ENCODE measurements around the gene IFNL1. TPM values are rescaled to one million over a fixed set of nuclear protein-coding genes. Genes with fewer than 3 reads are reported as not detected.

Gene IFNL1
- total and polyA plus RNA-seq, 2 donors (not counting 1 experiment from before 2014, with no cell fraction given), result not detected

- H3K27me3 Mint-ChIP-seq, result peaks cover 15% of the 10 kb centered on the region
- H3K27ac ChIP-seq (ENCODE audit: low read length in 2 of 2), result no peak overlapping the region
- H3K27me3 ChIP-seq (replicated peaks in 1 of 4; ENCODE audit: control extremely low read depth in 1 of 4, control insufficient read depth in 3 of 4, insufficient read depth in 4 of 4, low read length in 3 of 4), result no peaks in the 10 kb centered on the region
- ChIA-PET POLR2A (interaction anchor here (0.8 kb wide), 1 partner anchor 207 kb away, joined by 4 read pairs; no protein-coding TSS in a partner anchor), CTCF (no interaction called here)
- ATAC-seq (ENCODE audit: low read depth) (no peak), DNase-seq (no peak)
- WGBS (ENCODE audit: insufficient coverage), result 92% methylated on average over 57 of the region's 71 CpGs
- H4K20me1 ChIP-seq (ENCODE audit: control insufficient read depth, insufficient read depth, low read length, poor library complexity, severe bottlenecking), result no peaks in the 10 kb centered on the region
- H3K4me1 ChIP-seq (ENCODE audit: control insufficient read depth in 2 of 2, insufficient read depth in 2 of 2, low read length in 2 of 2), result no peaks in the 10 kb centered on the region
- H3K9ac ChIP-seq (ENCODE audit: low read length), result no peak overlapping the region
- H3K9me3 ChIP-seq (ENCODE audit: control extremely low read depth in 1 of 3, control insufficient read depth in 2 of 3, insufficient read depth in 1 of 3, low read length in 2 of 3), result peaks cover 0 to 4% (median 0%) of the 10 kb centered on the region in 3 donors
- no peak overlapping the region for H3K27ac Mint-ChIP-seq
- intact Hi-C loops (cut with micrococcal nuclease), result no loop called here
- H3K4me3 Mint-ChIP-seq, result no peak overlapping the region
- H3K79me2 ChIP-seq (ENCODE audit: control insufficient read depth, insufficient read depth, low read length), result no peaks in the 10 kb centered on the region
- H3K4me2 ChIP-seq (replicated peaks; ENCODE audit: low read depth, low read length, poor library complexity, severe bottlenecking), result no peak overlapping the region
- no peak for TF ChIP-seq EZH2 (IDR thresholded peaks at IDR 0.05; ENCODE audit: borderline replicate concordance, insufficient read depth, low read depth, low read length, poor library complexity, severe bottlenecking)
- no peak for TF ChIP-seq CTCF (IDR thresholded peaks at IDR 0.05)
- H3K4me1 Mint-ChIP-seq, result no peaks in the 10 kb centered on the region
- peaks cover 0 to 2% of the 10 kb centered on the region in 2 experiments for H3K36me3 ChIP-seq (replicated peaks in 1 of 2; ENCODE audit: control extremely low read depth in 1 of 2, control insufficient read depth in 1 of 2, extremely low read depth in 1 of 2, insufficient read depth in 2 of 2, low read length in 1 of 2)
- H3K9me3 Mint-ChIP-seq (ENCODE audit: insufficient read depth), result no peaks in the 10 kb centered on the region
- no peak overlapping the region for H3K4me3 ChIP-seq (ENCODE audit: control extremely low read depth in 1 of 5, extremely low read depth in 1 of 5, insufficient read depth in 1 of 5, low read depth in 2 of 5, low read length in 4 of 5)
- H2AFZ ChIP-seq (ENCODE audit: insufficient read depth, low read depth, low read length, poor library complexity, severe bottlenecking), result no peak overlapping the region
These were observed 11.0 kb downstream of the IFNL1 start for GRCh38 chr19:39307046-39307821.

- Mint-ChIP-seq H3K9me3 (ENCODE audit: insufficient read depth) (no peaks in the 10 kb centered on the region), H3K27me3 (peaks cover 15% of the 10 kb centered on the region), H3K4me1 (no peaks in the 10 kb centered on the region), H3K27ac (no peak overlapping the region), H3K4me3 (no peak overlapping the region)
- 92% methylated on average over 82 of the region's 82 CpGs for WGBS (ENCODE audit: insufficient coverage)
- H3K9ac ChIP-seq (ENCODE audit: low read length), result no peak overlapping the region
- H3K36me3 ChIP-seq (replicated peaks in 1 of 2; ENCODE audit: control extremely low read depth in 1 of 2, control insufficient read depth in 1 of 2, extremely low read depth in 1 of 2, insufficient read depth in 2 of 2, low read length in 1 of 2), result peaks cover 0 to 3% of the 10 kb centered on the region in 2 experiments
- intact Hi-C loops (cut with micrococcal nuclease), result no loop called here
- H3K27me3 ChIP-seq (replicated peaks in 1 of 4; ENCODE audit: control extremely low read depth in 1 of 4, control insufficient read depth in 3 of 4, insufficient read depth in 4 of 4, low read length in 3 of 4), result no peaks in the 10 kb centered on the region
- peaks cover 0 to 4% (median 0%) of the 10 kb centered on the region in 3 donors for H3K9me3 ChIP-seq (ENCODE audit: control extremely low read depth in 1 of 3, control insufficient read depth in 2 of 3, insufficient read depth in 1 of 3, low read length in 2 of 3)
- no peak overlapping the region for H2AFZ ChIP-seq (ENCODE audit: insufficient read depth, low read depth, low read length, poor library complexity, severe bottlenecking)
- no peaks in the 10 kb centered on the region for H4K20me1 ChIP-seq (ENCODE audit: control insufficient read depth, insufficient read depth, low read length, poor library complexity, severe bottlenecking)
- DNase-seq, result no peak
- no peaks in the 10 kb centered on the region for H3K79me2 ChIP-seq (ENCODE audit: control insufficient read depth, insufficient read depth, low read length)
- H3K4me3 ChIP-seq (ENCODE audit: control extremely low read depth in 1 of 5, extremely low read depth in 1 of 5, insufficient read depth in 1 of 5, low read depth in 2 of 5, low read length in 4 of 5), result no peak overlapping the region
- H3K27ac ChIP-seq (ENCODE audit: low read length in 2 of 2), result no peak overlapping the region
- ATAC-seq (ENCODE audit: low read depth), result no peak
- no peaks in the 10 kb centered on the region for H3K4me1 ChIP-seq (ENCODE audit: control insufficient read depth in 2 of 2, insufficient read depth in 2 of 2, low read length in 2 of 2)
- H3K4me2 ChIP-seq (replicated peaks; ENCODE audit: low read depth, low read length, poor library complexity, severe bottlenecking), result no peak overlapping the region
- CTCF ChIA-PET, result no interaction called here
- no peak for TF ChIP-seq EZH2 (IDR thresholded peaks at IDR 0.05; ENCODE audit: borderline replicate concordance, insufficient read depth, low read depth, low read length, poor library complexity, severe bottlenecking)
- no peak for TF ChIP-seq CTCF (IDR thresholded peaks at IDR 0.05)
- POLR2A ChIA-PET, result interaction anchor here (0.8 kb wide), 1 partner anchor 208 kb away, joined by 4 read pairs; no protein-coding TSS in a partner anchor
These were observed 11.8 kb downstream of the IFNL1 start for GRCh38 chr19:39307822-39308530.

Measured in B cell (primary cell).